Progenitor cell of endocrine pancreas (in vitro differentiated cells): ENCODE measurements around the gene MTG1. TPM values are rescaled to one million over a fixed set of nuclear protein-coding genes. Genes with fewer than 3 reads are reported as not detected.

Experiments used
- DNase-seq: peaks from one replicate; pipeline ENCODE4 v3.0.0; 2021; ENCODE audit warnings: low spot score; ENCODE audit not compliant: unreplicated experiment
- H3K27ac Mint-ChIP-seq: 2 replicates; pipeline ENCODE4 v1.8.0; 2021; ENCODE audit warnings: mild to moderate bottlenecking, moderate library complexity, mixed read lengths
- H3K27me3 Mint-ChIP-seq: 2 replicates; pipeline ENCODE4 v1.8.0; 2021; ENCODE audit warnings: mixed read lengths
- H3K36me3 Mint-ChIP-seq: 2 replicates; pipeline ENCODE4 v1.8.0; 2022; ENCODE audit warnings: mixed read lengths; ENCODE audit not compliant: insufficient read depth
- H3K4me1 Mint-ChIP-seq: 2 replicates; pipeline ENCODE4 v1.8.0; 2021; ENCODE audit warnings: low read depth, mixed read lengths
- H3K4me3 Mint-ChIP-seq: 2 replicates; pipeline ENCODE4 v1.8.0; 2021; ENCODE audit warnings: low read depth, mild to moderate bottlenecking, moderate library complexity, mixed read lengths
- H3K9me3 Mint-ChIP-seq: 2 replicates; pipeline ENCODE4 v1.8.0; 2021; ENCODE audit warnings: low read depth, mixed read lengths
- CTCF ChIP-seq: fragments of 200-600 bp; sonication (generic); IDR thresholded peaks from one replicate; pipeline ENCODE4 v1.5.0; 2021; ENCODE audit warnings: antibody characterized with exemption, mild to moderate bottlenecking; ENCODE audit not compliant: unreplicated experiment
- total RNA-seq: library from RNA; stranded (reverse); gene quantifications from 2 replicates; pipeline ENCODE4 v1.2.1, GENCODE V29; 2021

MTG1 gene
- total RNA-seq, 1 donor from 2014 or later: 137 TPM

DNA sequence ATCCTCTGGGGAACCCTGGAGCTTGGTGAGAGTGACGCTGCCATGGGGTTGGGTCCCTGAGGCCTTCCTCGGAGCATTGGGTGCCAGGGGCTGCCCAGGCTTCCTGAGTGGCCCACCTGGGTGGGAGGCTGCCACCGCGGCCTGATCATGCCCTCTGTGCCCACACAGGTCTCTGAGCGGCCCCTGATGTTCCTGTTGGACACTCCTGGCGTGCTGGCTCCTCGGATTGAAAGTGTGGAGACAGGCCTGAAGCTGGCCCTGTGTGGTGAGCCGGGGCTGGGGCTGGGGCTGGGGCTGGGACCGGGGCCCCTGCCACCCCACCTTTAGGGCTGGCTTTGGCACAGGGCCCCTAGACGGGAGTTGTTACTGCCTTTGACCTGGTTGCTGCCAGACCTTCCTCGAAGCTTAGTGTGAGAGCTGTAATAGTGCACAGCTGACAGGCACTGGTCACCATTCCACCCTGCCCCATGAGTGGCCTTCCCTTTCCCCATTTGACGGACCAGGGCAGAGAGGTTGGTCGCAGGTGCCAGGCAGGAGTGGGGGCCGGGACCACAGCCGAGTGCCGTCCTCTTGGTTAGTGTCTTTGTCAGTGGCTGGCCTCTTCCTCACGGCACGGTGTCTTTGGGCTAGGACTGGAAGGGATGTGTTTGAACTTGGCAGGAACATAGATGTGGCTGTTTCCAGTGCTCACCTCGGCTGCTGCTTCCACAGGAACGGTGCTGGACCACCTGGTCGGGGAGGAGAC, 8.2 kb downstream of the MTG1 start:
- peaks cover 34% of the 10 kb centered on the region for H3K36me3 Mint-ChIP-seq
- DNase-seq: no peak
- no peak for TF ChIP-seq CTCF
- no peaks in the 10 kb centered on the region for H3K9me3 Mint-ChIP-seq
- H3K27me3 Mint-ChIP-seq: no peaks in the 10 kb centered on the region
- peaks cover 4% of the 10 kb centered on the region for H3K4me1 Mint-ChIP-seq
- H3K4me3 Mint-ChIP-seq: no peak overlapping the region
- H3K27ac Mint-ChIP-seq: no peak overlapping the region

GRCh38 chr10:133403359-133403758, 9.4 kb downstream of the MTG1 start:
- Mint-ChIP-seq H3K4me1 (peaks cover 4% of the 10 kb centered on the region), H3K4me3 (no peak overlapping the region), H3K27me3 (no peaks in the 10 kb centered on the region), H3K27ac (no peak overlapping the region), H3K9me3 (peaks cover 7% of the 10 kb centered on the region), H3K36me3 (peaks cover 40% of the 10 kb centered on the region)
- no peak for DNase-seq
- TF ChIP-seq CTCF: no peak

- DNase-seq: no peak
- no peaks in the 10 kb centered on the region for H3K27me3 Mint-ChIP-seq
- no peak overlapping the region for H3K27ac Mint-ChIP-seq
- peaks cover 11% of the 10 kb centered on the region for H3K9me3 Mint-ChIP-seq
- TF ChIP-seq CTCF: no peak
- H3K36me3 Mint-ChIP-seq: peaks cover 44% of the 10 kb centered on the region
- H3K4me1 Mint-ChIP-seq: peaks cover 4% of the 10 kb centered on the region
- no peak overlapping the region for H3K4me3 Mint-ChIP-seq
Measured at GRCh38 chr10:133403784-133404183, 9.8 kb downstream of the MTG1 start.

- Mint-ChIP-seq H3K36me3 (peaks cover 57% of the 10 kb centered on the region), H3K4me1 (peaks cover 4% of the 10 kb centered on the region), H3K4me3 (no peak overlapping the region), H3K27ac (no peak overlapping the region), H3K27me3 (no peaks in the 10 kb centered on the region), H3K9me3 (peaks cover 24% of the 10 kb centered on the region)
- TF ChIP-seq CTCF: no peak
- no peak for DNase-seq
Measured at GRCh38 chr10:133405272-133405671, 11.3 kb downstream of the MTG1 start.

DNA sequence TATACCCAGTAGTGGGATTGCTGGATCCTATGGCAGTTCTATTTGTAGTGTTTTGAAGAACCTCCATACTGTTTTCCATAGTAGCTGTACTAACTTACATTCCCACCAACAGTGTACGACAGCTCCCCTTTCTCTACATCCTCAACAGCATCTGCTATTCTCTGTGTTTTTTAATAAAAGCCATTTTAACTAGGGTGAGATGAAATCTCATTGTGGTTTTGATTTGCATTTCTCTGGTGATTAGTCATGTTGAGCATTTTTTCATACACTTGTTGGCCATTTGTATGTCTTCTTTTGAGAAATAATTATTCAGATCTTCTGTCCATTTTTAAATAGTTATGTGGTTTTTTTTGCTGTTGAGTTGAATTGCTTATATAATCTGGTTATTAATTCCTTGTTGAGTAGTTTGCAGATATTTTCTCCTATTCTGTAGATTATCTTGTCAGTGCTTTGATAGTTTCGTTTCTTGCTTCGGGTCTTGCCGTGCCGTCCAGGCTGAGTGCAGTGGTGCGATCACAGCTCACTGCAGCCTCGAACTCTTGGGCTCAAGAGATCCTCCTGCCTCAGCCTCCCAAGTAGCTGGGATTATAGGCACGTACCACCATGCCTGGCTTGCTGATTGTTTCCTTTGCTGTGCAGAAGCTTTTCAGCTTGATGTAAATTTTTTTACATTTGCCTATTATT, 12.0 kb downstream of the MTG1 start:
- H3K4me3 Mint-ChIP-seq: no peak overlapping the region
- no peak for DNase-seq
- no peak for TF ChIP-seq CTCF
- peaks cover 30% of the 10 kb centered on the region for H3K9me3 Mint-ChIP-seq
- peaks cover 4% of the 10 kb centered on the region for H3K4me1 Mint-ChIP-seq
- no peak overlapping the region for H3K27ac Mint-ChIP-seq
- H3K36me3 Mint-ChIP-seq: peaks cover 64% of the 10 kb centered on the region
- no peaks in the 10 kb centered on the region for H3K27me3 Mint-ChIP-seq
